Immature natural killer cell (primary cell): ENCODE results near the gene CDH4. TPM values are rescaled to one million over a fixed set of nuclear protein-coding genes. Genes with fewer than 3 reads are reported as not detected.

Experiments
- DNase-seq, 3 donors: peaks; one replicate each; pipeline ENCODE4 v3.0.0; 2022; ENCODE audit warnings: mixed read lengths in 1 of 3
- H3K27ac Mint-ChIP-seq, 6 donors: one replicate each; pipeline ENCODE4 v1.8.0; 2020; ENCODE audit warnings: mixed read lengths in 6 of 6, mild to moderate bottlenecking in 5 of 6, inconsistent platforms in 4 of 6, moderate library complexity in 3 of 6
- H3K27me3 Mint-ChIP-seq, 3 donors: one replicate each; pipeline ENCODE4 v1.8.0; 2020 to 2021; ENCODE audit warnings: low read depth in 3 of 3, mild to moderate bottlenecking in 3 of 3, mixed read lengths in 3 of 3, moderate library complexity in 3 of 3, inconsistent platforms in 1 of 3
- H3K36me3 Mint-ChIP-seq, 3 donors: one replicate each; pipeline ENCODE4 v1.8.0; 2020; ENCODE audit warnings: mixed read lengths in 3 of 3, inconsistent platforms in 2 of 3, mild to moderate bottlenecking in 2 of 3
- H3K4me1 Mint-ChIP-seq, 2 donors: one replicate each; pipeline ENCODE4 v1.8.0; 2020; ENCODE audit warnings: inconsistent platforms in 2 of 2, mild to moderate bottlenecking in 2 of 2, mixed read lengths in 2 of 2, moderate library complexity in 1 of 2
- H3K4me3 Mint-ChIP-seq, 5 donors: one replicate each; pipeline ENCODE4 v1.8.0; 2020; ENCODE audit warnings: mild to moderate bottlenecking in 5 of 5, mixed read lengths in 5 of 5, inconsistent platforms in 3 of 5, moderate library complexity in 3 of 5
- H3K9me3 Mint-ChIP-seq, 6 donors: one replicate each; pipeline ENCODE4 v1.8.0; 2020; ENCODE audit warnings: mild to moderate bottlenecking in 6 of 6, mixed read lengths in 6 of 6, inconsistent platforms in 4 of 6, moderate library complexity in 3 of 6
- polyA plus RNA-seq, 3 donors: library from polyadenylated mRNA; unstranded; fragments of 300-500 nt; fragmentation: Illumina TruSeq; gene quantifications; one replicate each; pipeline ENCODE4 v1.2.3, GENCODE V29; 2021

Gene CDH4
- polyA plus RNA-seq, 3 donors from 2014 or later, result not detected

- Mint-ChIP-seq H3K27me3 (peaks cover 0 to 4% (median 2%) of the 10 kb centered on the region in 3 donors), H3K9me3 (peaks cover 0 to 1% (median 0%) of the 10 kb centered on the region in 6 donors), H3K36me3 (no peaks in the 10 kb centered on the region), H3K4me3 (no peak overlapping the region), H3K27ac (no peak overlapping the region), H3K4me1 (no peaks in the 10 kb centered on the region)
- DNase-seq, result no peak
These were observed 626.6 kb downstream of the CDH4 start for GRCh38 chr20:61878478-61879302.

GRCh38 chr20:61879303-61879620, 627.2 kb downstream of the CDH4 start:
- Mint-ChIP-seq H3K4me3 (no peak overlapping the region), H3K27ac (no peak overlapping the region), H3K27me3 (peaks cover 0 to 4% (median 2%) of the 10 kb centered on the region in 3 donors), H3K9me3 (peaks cover 0 to 1% (median 0%) of the 10 kb centered on the region in 6 donors), H3K4me1 (no peaks in the 10 kb centered on the region), H3K36me3 (no peaks in the 10 kb centered on the region)
- no peak for DNase-seq

- Mint-ChIP-seq H3K27me3 (peaks cover 0 to 4% (median 2%) of the 10 kb centered on the region in 3 donors), H3K4me3 (no peak overlapping the region), H3K4me1 (no peaks in the 10 kb centered on the region), H3K9me3 (peaks cover 0 to 1% (median 0%) of the 10 kb centered on the region in 6 donors), H3K27ac (no peak overlapping the region), H3K36me3 (no peaks in the 10 kb centered on the region)
- no peak for DNase-seq
These were observed 627.6 kb downstream of the CDH4 start for GRCh38 chr20:61879694-61880093.

- no peak overlapping the region for H3K4me3 Mint-ChIP-seq
- H3K9me3 Mint-ChIP-seq, result peaks cover 0 to 1% (median 0%) of the 10 kb centered on the region in 6 donors
- H3K27ac Mint-ChIP-seq, result no peak overlapping the region
- DNase-seq, result no peak
- peaks cover 0 to 4% (median 2%) of the 10 kb centered on the region in 3 donors for H3K27me3 Mint-ChIP-seq
- H3K4me1 Mint-ChIP-seq, result no peaks in the 10 kb centered on the region
- H3K36me3 Mint-ChIP-seq, result no peaks in the 10 kb centered on the region
These were observed 628.6 kb downstream of the CDH4 start for GRCh38 chr20:61880706-61881105.

GRCh38 chr20:61881416-61881815, 629.4 kb downstream of the CDH4 start:
- H3K4me3 Mint-ChIP-seq, result no peak overlapping the region
- DNase-seq, result no peak
- peaks cover 0 to 4% (median 2%) of the 10 kb centered on the region in 3 donors for H3K27me3 Mint-ChIP-seq
- peaks cover 0 to 1% (median 0%) of the 10 kb centered on the region in 6 donors for H3K9me3 Mint-ChIP-seq
- no peaks in the 10 kb centered on the region for H3K36me3 Mint-ChIP-seq
- no peak overlapping the region for H3K27ac Mint-ChIP-seq
- H3K4me1 Mint-ChIP-seq, result no peaks in the 10 kb centered on the region

- H3K27ac Mint-ChIP-seq, result no peak overlapping the region
- peaks cover 0 to 4% (median 2%) of the 10 kb centered on the region in 3 donors for H3K27me3 Mint-ChIP-seq
- H3K4me3 Mint-ChIP-seq, result no peak overlapping the region
- H3K36me3 Mint-ChIP-seq, result no peaks in the 10 kb centered on the region
- peaks cover 0 to under 1% of the 10 kb centered on the region in 2 donors for H3K4me1 Mint-ChIP-seq
- H3K9me3 Mint-ChIP-seq, result peaks cover 0 to 1% (median 0%) of the 10 kb centered on the region in 6 donors
- no peak for DNase-seq
These were observed 629.8 kb downstream of the CDH4 start for GRCh38 chr20:61881861-61882260.

- no peak for DNase-seq
- Mint-ChIP-seq H3K27ac (no peak overlapping the region), H3K4me1 (peaks cover 3 to 9% of the 10 kb centered on the region in 2 donors)
These were observed 630.9 kb downstream of the CDH4 start for GRCh38 chr20:61882716-61883615.

GRCh38 chr20:61883857-61884393, 631.9 kb downstream of the CDH4 start:
- peaks cover 3 to 9% of the 10 kb centered on the region in 2 donors for H3K4me1 Mint-ChIP-seq
- DNase-seq, result no peak
- H3K27ac Mint-ChIP-seq, result no peak overlapping the region
- H3K27me3 Mint-ChIP-seq, result peaks cover 0 to 4% (median 2%) of the 10 kb centered on the region in 3 donors
- no peaks in the 10 kb centered on the region for H3K36me3 Mint-ChIP-seq
- peaks cover 0 to 1% (median 0%) of the 10 kb centered on the region in 6 donors for H3K9me3 Mint-ChIP-seq
- no peak overlapping the region for H3K4me3 Mint-ChIP-seq

More at GRCh38 chr20:61882716-61883615, 630.9 kb downstream of the CDH4 start:
- H3K4me3 Mint-ChIP-seq, result no peak overlapping the region
- H3K36me3 Mint-ChIP-seq, result no peaks in the 10 kb centered on the region
- H3K27me3 Mint-ChIP-seq, result peaks cover 0 to 4% (median 2%) of the 10 kb centered on the region in 3 donors
- H3K9me3 Mint-ChIP-seq, result peaks cover 0 to 1% (median 0%) of the 10 kb centered on the region in 6 donors

- Mint-ChIP-seq H3K4me3 (no peak overlapping the region), H3K4me1 (peaks cover 3 to 9% of the 10 kb centered on the region in 2 donors), H3K27ac (no peak overlapping the region), H3K36me3 (peaks cover 0 to 4% (median 0%) of the 10 kb centered on the region in 3 donors), H3K27me3 (peaks cover 0 to 3% (median 2%) of the 10 kb centered on the region in 3 donors), H3K9me3 (peaks cover 0 to 1% (median 0%) of the 10 kb centered on the region in 6 donors)
- DNase-seq, result no peak
These were observed 632.7 kb downstream of the CDH4 start for GRCh38 chr20:61884571-61885389.

- Mint-ChIP-seq H3K9me3 (peaks cover 0 to 1% (median 0%) of the 10 kb centered on the region in 6 donors), H3K36me3 (peaks cover 0 to 4% (median 0%) of the 10 kb centered on the region in 3 donors), H3K27ac (no peak overlapping the region), H3K4me3 (no peak overlapping the region), H3K4me1 (peaks cover 3 to 9% of the 10 kb centered on the region in 2 donors), H3K27me3 (peaks cover 0 to 4% (median 2%) of the 10 kb centered on the region in 3 donors)
- no peak for DNase-seq
These were observed 634.0 kb downstream of the CDH4 start for GRCh38 chr20:61885759-61886715.

- Mint-ChIP-seq H3K27me3 (peaks cover 0 to 4% (median 2%) of the 10 kb centered on the region in 3 donors), H3K4me3 (peak overlapping the region in 1 of 5 donors; percentile 1), H3K36me3 (peaks cover 0 to 4% (median 0%) of the 10 kb centered on the region in 3 donors), H3K27ac (no peak overlapping the region), H3K9me3 (peaks cover 0 to 1% (median 0%) of the 10 kb centered on the region in 6 donors), H3K4me1 (peaks cover 3 to 9% of the 10 kb centered on the region in 2 donors)
- DNase-seq, result peak; percentile 15 to 35 (median 21)
These were observed 634.9 kb downstream of the CDH4 start for GRCh38 chr20:61886721-61887595.
